Activated CD8-positive, alpha-beta T cell treated with anti-CD3 and anti-CD28 coated beads for 36 hours (primary cell): ENCODE data around the gene FAM13B. TPM values are rescaled to one million over a fixed set of nuclear protein-coding genes. Genes with fewer than 3 reads are reported as not detected.

Experiments used
- ATAC-seq: fragments of 200-7000 bp; cut with Tn5 transposase; one replicate; pipeline ENCODE4 v1.10.0; 2021; ENCODE audit warnings: mild to moderate bottlenecking, moderate library complexity
- CTCF ChIA-PET: fragments of 350-600 bp; sonication (Branson Sonifier 250); formaldehyde crosslinking; loops from one replicate; lab custom pipeline; 2021; ENCODE audit warnings: antibody characterized with exemption; lab: Charles Lee
- POLR2A ChIA-PET: fragments of 350-600 bp; sonication (Branson Sonifier 250); formaldehyde crosslinking; loops from one replicate; lab custom pipeline; 2021; ENCODE audit warnings: antibody characterized with exemption; lab: Charles Lee
- DNase-seq: peaks from one replicate; pipeline ENCODE4 v3.0.0-alpha.2; 2020
- H3K27ac Mint-ChIP-seq: one replicate; pipeline ENCODE4 v1.8.0; 2021; ENCODE audit warnings: mild to moderate bottlenecking, mixed read lengths
- H3K27me3 Mint-ChIP-seq: one replicate; pipeline ENCODE4 v1.8.0; 2021; ENCODE audit warnings: mixed read lengths
- H3K36me3 Mint-ChIP-seq: one replicate; pipeline ENCODE4 v1.8.0; 2021; ENCODE audit warnings: low read depth, mixed read lengths
- H3K4me1 Mint-ChIP-seq: one replicate; pipeline ENCODE4 v1.8.0; 2021; ENCODE audit warnings: low read depth, mixed read lengths
- H3K4me3 Mint-ChIP-seq: one replicate; pipeline ENCODE4 v1.8.0; 2021; ENCODE audit warnings: mild to moderate bottlenecking, moderate library complexity, mixed read lengths
- H3K9me3 Mint-ChIP-seq: one replicate; pipeline ENCODE4 v1.8.0; 2021; ENCODE audit warnings: mixed read lengths
- CTCF ChIP-seq: fragments of 200-600 bp; IDR thresholded peaks from one replicate; pipeline ENCODE4 v1.8.0; 2022; ENCODE audit warnings: antibody characterized with exemption, mild to moderate bottlenecking
- intact Hi-C: fragments of 100-400 bp; cut with micrococcal nuclease; formaldehyde crosslinking; loops from one replicate; pipeline ENCODE4 v1.10.0; 2022
- total RNA-seq, 2 experiments: library from RNA; stranded (reverse); gene quantifications; one replicate each; pipeline ENCODE4 v1.2.3, GENCODE V29; 2021

The FAM13B gene
- total RNA-seq, 2 experiments from 2014 or later, result 14.8 to 17.5 TPM

- H3K4me1 Mint-ChIP-seq, result no peaks in the 10 kb centered on the region
- TF ChIP-seq CTCF, result no peak
- intact Hi-C loops, result no loop called here
- no peak for DNase-seq
- H3K36me3 Mint-ChIP-seq, result no peaks in the 10 kb centered on the region
- ChIA-PET CTCF (no interaction called here), POLR2A (no interaction called here)
- H3K27me3 Mint-ChIP-seq, result peaks cover 3% of the 10 kb centered on the region
- H3K9me3 Mint-ChIP-seq, result peaks cover 13% of the 10 kb centered on the region
- H3K4me3 Mint-ChIP-seq, result no peak overlapping the region
- ATAC-seq, result no peak
- no peak overlapping the region for H3K27ac Mint-ChIP-seq
These were observed 118.1 kb downstream of the FAM13B start for GRCh38 chr5:137914758-137915157.

DNA sequence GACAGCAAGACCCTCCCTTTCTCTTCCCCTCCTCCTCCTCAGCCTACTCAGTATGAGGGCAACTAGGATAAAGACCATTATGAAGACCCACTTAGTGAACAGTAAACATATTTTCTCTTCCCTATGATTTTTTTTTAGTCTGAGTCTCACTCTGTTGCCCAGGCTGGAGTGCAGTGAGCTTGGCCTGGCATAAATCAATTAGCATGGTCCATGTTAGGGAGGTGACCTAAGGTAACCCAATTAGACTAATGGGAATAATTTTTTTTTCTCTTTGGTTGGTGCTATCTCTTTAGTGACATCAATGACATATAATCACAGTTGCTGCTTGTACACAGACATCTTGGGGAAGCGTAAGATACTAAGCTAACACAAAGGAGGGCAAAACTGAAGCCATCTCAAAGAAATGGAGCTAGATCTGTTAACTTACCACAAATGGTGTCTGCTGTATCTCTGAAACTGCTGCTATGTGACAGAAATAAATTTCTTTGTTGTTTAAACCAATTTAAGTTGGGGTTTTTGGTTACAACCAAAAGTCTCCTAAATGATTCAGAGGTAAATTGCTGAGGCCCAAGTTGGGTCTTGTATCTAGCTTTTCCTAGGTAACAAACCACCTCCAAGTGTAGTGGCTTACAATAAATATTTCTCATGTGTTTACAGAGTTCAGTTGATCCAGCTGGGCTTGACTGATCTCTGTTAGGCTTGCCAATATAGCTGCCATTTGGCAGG lies 130.3 kb downstream of the FAM13B start:
- no peak for TF ChIP-seq CTCF
- peaks cover 2% of the 10 kb centered on the region for H3K27me3 Mint-ChIP-seq
- no peak for DNase-seq
- POLR2A ChIA-PET, result interaction anchor here (1.4 kb wide), 1 partner anchor 13 kb away, joined by 4 read pairs; the partner anchor contains the start of gene PKD2L2
- intact Hi-C loops, result no loop called here
- H3K27ac Mint-ChIP-seq, result no peak overlapping the region
- no peaks in the 10 kb centered on the region for H3K4me1 Mint-ChIP-seq
- CTCF ChIA-PET, result no interaction called here
- no peak overlapping the region for H3K4me3 Mint-ChIP-seq
- H3K36me3 Mint-ChIP-seq, result no peaks in the 10 kb centered on the region
- no peaks in the 10 kb centered on the region for H3K9me3 Mint-ChIP-seq
- no peak for ATAC-seq

- ChIA-PET CTCF (interaction anchor here (0.7 kb wide), 1 partner anchor 313 kb away, joined by 3 read pairs; no protein-coding TSS in a partner anchor), POLR2A (no interaction called here)
- H3K36me3 Mint-ChIP-seq, result no peaks in the 10 kb centered on the region
- no peak overlapping the region for H3K27ac Mint-ChIP-seq
- H3K9me3 Mint-ChIP-seq, result no peaks in the 10 kb centered on the region
- peaks cover 2% of the 10 kb centered on the region for H3K27me3 Mint-ChIP-seq
- H3K4me3 Mint-ChIP-seq, result no peak overlapping the region
- no peaks in the 10 kb centered on the region for H3K4me1 Mint-ChIP-seq
- no peak for ATAC-seq
- DNase-seq, result no peak
- intact Hi-C loops, result no loop called here
- TF ChIP-seq CTCF, result no peak
These were observed 131.7 kb downstream of the FAM13B start for GRCh38 chr5:137901011-137901817.

GRCh38 chr5:137899493-137899892 lies 133.4 kb downstream of the FAM13B start:
- ATAC-seq, result no peak
- ChIA-PET CTCF (no interaction called here), POLR2A (no interaction called here)
- TF ChIP-seq CTCF, result no peak
- Mint-ChIP-seq H3K4me3 (no peak overlapping the region), H3K4me1 (no peaks in the 10 kb centered on the region), H3K36me3 (no peaks in the 10 kb centered on the region), H3K27me3 (peaks cover 2% of the 10 kb centered on the region), H3K27ac (no peak overlapping the region), H3K9me3 (no peaks in the 10 kb centered on the region)
- no peak for DNase-seq
- intact Hi-C loops, result no loop called here

GRCh38 chr5:137896560-137896959 lies 136.3 kb downstream of the FAM13B start:
- H3K27ac Mint-ChIP-seq, result no peak overlapping the region
- TF ChIP-seq CTCF, result no peak
- ChIA-PET POLR2A (interaction anchor here (0.6 to 0.7 kb wide), 2 partner anchors 109 to 567 kb away, joined by 3 read pairs; no protein-coding TSS in a partner anchor), CTCF (no interaction called here)
- intact Hi-C loops, result no loop called here
- H3K9me3 Mint-ChIP-seq, result no peaks in the 10 kb centered on the region
- peaks cover 2% of the 10 kb centered on the region for H3K27me3 Mint-ChIP-seq
- H3K4me3 Mint-ChIP-seq, result no peak overlapping the region
- DNase-seq, result no peak
- no peaks in the 10 kb centered on the region for H3K4me1 Mint-ChIP-seq
- no peaks in the 10 kb centered on the region for H3K36me3 Mint-ChIP-seq
- ATAC-seq, result no peak
